Ishikawa (cell line): ENCODE results near the gene MYO18A.
A peak's percentile ranks its signal among the peaks of the same experiment; 100 is the strongest.

ENCODE experiments used
- CEBPB ChIP-seq: IDR thresholded peaks from 2 replicates; pipeline ENCODE4 v1.6.1; 2012
- CREB1 ChIP-seq: IDR thresholded peaks from 2 replicates; pipeline ENCODE4 v1.6.1; 2012; ENCODE audit warnings: low read depth
- EGR1 ChIP-seq: IDR thresholded peaks from 2 replicates; pipeline ENCODE4 v1.6.1; 2012
- EP300 ChIP-seq: IDR thresholded peaks from 2 replicates; pipeline ENCODE4 v1.6.1; 2012; ENCODE audit warnings: borderline replicate concordance
- FOXM1 ChIP-seq: IDR thresholded peaks from 2 replicates; pipeline ENCODE4 v1.6.1; 2012; ENCODE audit warnings: low read depth, borderline replicate concordance
- RAD21 ChIP-seq: IDR thresholded peaks from 2 replicates; pipeline ENCODE4 v1.6.1; 2012; ENCODE audit warnings: low read depth
- TCF12 ChIP-seq: IDR thresholded peaks from 2 replicates; pipeline ENCODE4 v1.6.1; 2012; ENCODE audit warnings: low read depth
- TF ChIP-seq, protein P1 (sequence below): IDR thresholded peaks from 2 replicates; pipeline ENCODE4 v1.6.1; 2012; ENCODE audit warnings: low read depth, mild to moderate bottlenecking

- TF ChIP-seq CEBPB (no peak), EP300 (0 out of 2 replicates have a peak, but pooled peaks have one; percentile 42), RAD21 (no peak), EGR1 (no peak), CREB1 (no peak), TCF12 (peak; percentile 60; the same call in 1 of the 2 replicates), FOXM1 (no peak)
- TF ChIP-seq, protein P1, sequence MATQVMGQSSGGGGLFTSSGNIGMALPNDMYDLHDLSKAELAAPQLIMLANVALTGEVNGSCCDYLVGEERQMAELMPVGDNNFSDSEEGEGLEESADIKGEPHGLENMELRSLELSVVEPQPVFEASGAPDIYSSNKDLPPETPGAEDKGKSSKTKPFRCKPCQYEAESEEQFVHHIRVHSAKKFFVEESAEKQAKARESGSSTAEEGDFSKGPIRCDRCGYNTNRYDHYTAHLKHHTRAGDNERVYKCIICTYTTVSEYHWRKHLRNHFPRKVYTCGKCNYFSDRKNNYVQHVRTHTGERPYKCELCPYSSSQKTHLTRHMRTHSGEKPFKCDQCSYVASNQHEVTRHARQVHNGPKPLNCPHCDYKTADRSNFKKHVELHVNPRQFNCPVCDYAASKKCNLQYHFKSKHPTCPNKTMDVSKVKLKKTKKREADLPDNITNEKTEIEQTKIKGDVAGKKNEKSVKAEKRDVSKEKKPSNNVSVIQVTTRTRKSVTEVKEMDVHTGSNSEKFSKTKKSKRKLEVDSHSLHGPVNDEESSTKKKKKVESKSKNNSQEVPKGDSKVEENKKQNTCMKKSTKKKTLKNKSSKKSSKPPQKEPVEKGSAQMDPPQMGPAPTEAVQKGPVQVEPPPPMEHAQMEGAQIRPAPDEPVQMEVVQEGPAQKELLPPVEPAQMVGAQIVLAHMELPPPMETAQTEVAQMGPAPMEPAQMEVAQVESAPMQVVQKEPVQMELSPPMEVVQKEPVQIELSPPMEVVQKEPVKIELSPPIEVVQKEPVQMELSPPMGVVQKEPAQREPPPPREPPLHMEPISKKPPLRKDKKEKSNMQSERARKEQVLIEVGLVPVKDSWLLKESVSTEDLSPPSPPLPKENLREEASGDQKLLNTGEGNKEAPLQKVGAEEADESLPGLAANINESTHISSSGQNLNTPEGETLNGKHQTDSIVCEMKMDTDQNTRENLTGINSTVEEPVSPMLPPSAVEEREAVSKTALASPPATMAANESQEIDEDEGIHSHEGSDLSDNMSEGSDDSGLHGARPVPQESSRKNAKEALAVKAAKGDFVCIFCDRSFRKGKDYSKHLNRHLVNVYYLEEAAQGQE = no peak
Measured at GRCh38 chr17:29155227-29155965, 24.8 kb downstream of the MYO18A start.
